Stimulated activated CD8-positive, alpha-beta memory T cell treated with anti-CD3 and anti-CD28 coated beads, Interleukin-4, amount 100 ng/mL, for 24 hours (primary cell): ENCODE data around the gene CFAP299.
"Not testable (repeated sequence)": the region's sequence is repeated elsewhere in the genome, so short reads cannot be mapped to it uniquely, and the experiment has no call there.

Experiments used
- DNase-seq: peaks from one replicate; pipeline ENCODE4 v3.0.0-alpha.2; 2020; ENCODE audit warnings: low read depth

CFAP299 gene

DNA sequence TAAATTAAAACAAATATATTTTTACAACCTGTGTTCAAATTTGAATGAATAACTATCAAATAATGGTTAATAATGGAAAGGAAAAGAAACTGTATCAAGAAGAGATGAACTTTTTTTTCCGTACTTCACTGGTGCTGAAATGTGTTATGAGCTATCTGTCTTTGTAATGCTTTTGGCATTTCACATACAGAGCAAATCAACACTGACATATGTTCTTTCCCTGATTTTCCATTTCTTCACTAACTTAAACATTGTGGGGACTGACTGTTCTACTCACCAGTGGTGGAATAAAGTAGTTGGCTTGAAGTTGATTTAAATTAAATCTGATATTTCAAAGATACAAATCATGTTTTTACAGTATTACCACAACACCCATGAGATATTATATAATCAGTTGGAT is 390.9 kb downstream of the CFAP299 start:
- DNase-seq = no peak

- no peak for DNase-seq
Measured at GRCh38 chr4:80730158-80730557, 394.6 kb downstream of the CFAP299 start.

GRCh38 chr4:80731436-80731835 is 395.9 kb downstream of the CFAP299 start:
- no peak for DNase-seq

DNA sequence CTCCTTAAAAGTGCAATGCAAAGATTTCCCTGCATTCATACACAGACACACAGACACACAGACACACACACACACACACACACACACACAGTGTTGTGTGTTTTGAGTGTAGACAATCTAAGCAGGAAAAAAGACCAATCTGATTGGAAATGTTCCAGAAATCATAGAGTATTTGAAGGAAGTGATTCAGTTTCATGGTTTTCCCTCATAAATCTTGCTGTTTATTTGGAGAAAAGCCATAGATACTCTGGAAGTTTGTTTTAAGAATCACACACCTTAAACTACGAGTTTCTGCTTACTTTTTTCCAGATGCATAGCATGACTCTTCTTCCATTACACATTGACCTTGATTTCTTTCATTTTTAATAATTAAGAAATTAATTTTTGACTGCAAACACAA is 396.5 kb downstream of the CFAP299 start:
- no peak for DNase-seq

GRCh38 chr4:80740375-80740774 is 404.8 kb downstream of the CFAP299 start:
- no peak for DNase-seq

- not testable (repeated sequence) for DNase-seq
Measured at GRCh38 chr4:80749558-80749957, 414.0 kb downstream of the CFAP299 start.

DNA sequence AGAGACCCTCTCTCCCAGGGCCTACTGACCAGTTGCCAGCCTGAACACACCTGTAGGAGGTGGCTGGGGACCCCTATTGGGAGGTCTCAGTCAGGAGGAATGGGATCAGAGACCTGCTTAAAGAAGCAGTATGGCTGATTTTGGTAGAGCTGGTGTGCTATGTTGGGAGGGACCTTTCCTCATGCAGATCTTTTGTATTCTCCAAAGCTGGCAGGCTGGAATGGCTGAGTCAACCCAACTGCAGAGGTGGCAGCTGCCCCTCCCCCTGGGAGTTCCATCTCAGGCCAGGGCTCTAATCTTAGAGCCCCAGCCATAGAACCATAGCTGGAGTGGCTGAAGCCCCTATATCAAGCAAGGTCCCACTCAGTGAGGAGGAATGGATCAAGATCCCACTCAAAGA is 415.7 kb downstream of the CFAP299 start:
- DNase-seq = no peak

DNA sequence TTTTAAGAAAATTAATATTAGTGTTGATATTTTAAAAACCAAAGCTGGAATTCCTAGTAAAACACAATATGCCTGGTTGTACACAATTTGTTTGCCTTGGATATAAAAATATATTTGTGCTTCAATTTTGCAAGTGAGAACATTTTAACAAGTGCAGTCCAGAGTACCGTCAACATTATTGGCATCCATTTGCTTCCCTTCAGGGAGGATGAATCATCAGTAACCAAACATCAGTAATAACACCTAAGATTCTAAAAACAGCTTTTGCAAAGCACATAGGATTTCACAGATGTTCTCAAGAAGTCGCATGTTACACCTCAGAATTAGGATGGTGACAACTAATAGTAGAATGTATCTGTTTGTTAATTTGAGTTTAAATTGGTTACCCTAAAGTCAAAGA is 432.4 kb downstream of the CFAP299 start:
- DNase-seq = no peak

- no peak for DNase-seq
Measured at GRCh38 chr4:80776168-80776567, 440.6 kb downstream of the CFAP299 start.

DNA sequence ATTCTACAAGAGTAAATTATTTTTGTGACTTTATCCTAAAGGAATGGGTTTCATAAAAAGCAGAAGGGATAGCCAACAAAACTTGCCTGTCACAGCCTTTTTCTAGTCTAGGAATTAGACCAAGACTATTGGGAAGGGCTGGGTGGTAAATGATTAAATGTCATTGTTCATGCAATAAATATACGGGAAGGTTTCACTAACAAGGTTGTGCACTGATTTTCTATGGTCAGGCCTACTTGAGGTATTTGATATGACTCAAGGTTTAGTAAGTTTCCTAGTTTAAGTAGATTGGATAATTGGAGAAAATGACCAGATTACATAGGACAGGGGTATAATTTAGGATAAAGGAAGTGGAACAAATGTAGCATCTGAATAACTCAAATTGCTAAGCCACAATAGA is 445.9 kb downstream of the CFAP299 start:
- no peak for DNase-seq

- DNase-seq = no peak
Measured at GRCh38 chr4:80787306-80787705, 451.8 kb downstream of the CFAP299 start.

DNA sequence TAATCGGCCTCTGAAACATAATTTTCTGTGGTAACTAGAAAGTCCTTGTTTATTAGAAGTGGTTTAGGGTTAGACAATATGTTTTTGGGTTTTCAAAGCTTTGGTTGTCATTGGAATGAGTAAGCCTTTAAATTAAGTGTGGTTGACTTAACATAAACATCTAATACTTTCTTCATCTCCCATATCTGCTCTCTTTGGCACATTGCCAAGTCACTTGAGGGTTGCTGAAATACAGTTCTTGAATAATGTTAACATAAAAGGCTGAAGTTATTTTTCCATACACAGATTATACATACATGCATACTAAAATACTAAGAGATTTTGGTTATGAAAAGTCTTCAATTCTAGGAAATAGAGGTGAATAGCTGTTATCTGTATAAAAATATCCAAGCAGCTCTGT is 453.3 kb downstream of the CFAP299 start:
- DNase-seq = no peak

GRCh38 chr4:80790152-80790551 is 454.6 kb downstream of the CFAP299 start:
- DNase-seq = no peak

- DNase-seq = not testable (repeated sequence)
Measured at GRCh38 chr4:80793660-80794059, 458.1 kb downstream of the CFAP299 start.

GRCh38 chr4:80798082-80798481 is 462.6 kb downstream of the CFAP299 start:
- DNase-seq = no peak

DNA sequence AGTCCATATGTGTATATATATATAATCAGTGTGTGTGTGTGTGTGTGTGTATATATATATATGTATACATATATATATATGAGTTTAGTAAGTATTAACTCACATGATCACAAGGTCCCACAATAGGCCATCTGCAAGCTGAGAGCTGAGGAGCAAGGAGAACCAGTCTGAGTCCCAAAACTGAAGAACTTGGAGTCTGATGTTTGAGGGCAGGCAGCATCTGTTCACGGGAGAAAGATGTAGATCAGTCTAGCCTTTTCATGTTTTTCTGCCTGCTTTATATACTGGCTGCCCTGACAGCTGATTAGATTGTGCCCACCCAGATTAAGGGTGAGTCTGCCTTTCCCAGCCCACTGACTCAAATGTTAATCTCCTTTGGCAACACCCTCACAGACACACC is 465.2 kb downstream of the CFAP299 start:
- not testable (repeated sequence) for DNase-seq

- no peak for DNase-seq
Measured at GRCh38 chr4:80803337-80803736, 467.8 kb downstream of the CFAP299 start.

DNA sequence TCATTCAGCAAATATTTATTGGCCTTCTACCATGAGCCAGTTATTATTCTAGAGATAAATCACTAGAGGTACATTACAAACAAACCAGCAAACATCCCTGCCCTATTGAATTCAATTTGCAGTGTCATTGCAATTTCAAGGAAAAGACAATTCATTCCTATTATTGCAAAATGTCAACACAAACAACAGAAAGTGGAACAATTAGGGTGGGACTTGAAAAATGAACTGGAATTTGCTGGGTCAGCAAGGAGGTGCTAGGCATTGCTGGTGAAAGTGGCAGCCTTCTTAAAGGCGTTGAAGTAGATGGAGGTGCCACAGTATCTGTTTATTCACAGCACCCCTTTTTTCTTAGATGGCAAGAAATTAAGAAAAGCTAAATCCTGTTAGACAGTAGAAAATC is 470.9 kb downstream of the CFAP299 start:
- DNase-seq = no peak

GRCh38 chr4:80809039-80809729 is 473.7 kb downstream of the CFAP299 start:
- DNase-seq = no peak

- no peak for DNase-seq
Measured at GRCh38 chr4:80811406-80811805, 475.9 kb downstream of the CFAP299 start.

DNA sequence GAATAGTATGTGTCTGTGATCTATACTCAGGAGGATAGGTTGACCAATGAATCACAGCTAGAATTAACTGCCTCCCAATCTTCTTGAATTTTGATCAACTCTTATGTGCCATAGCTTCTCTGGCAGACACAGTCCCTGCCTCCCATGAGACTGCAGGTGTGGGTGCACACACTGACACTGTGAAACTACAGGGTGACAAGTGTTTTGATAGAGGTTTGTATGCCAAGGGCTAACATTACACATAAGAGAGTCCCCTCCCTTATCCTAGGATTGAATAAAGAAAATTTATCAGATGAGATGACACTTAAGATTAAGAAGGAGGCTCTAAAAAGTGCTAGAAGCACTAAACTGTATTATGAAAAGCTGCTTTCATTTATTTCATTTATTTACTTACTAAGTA is 476.6 kb downstream of the CFAP299 start:
- DNase-seq = no peak

- DNase-seq = no peak
Measured at GRCh38 chr4:80814266-80814665, 478.7 kb downstream of the CFAP299 start.

- DNase-seq = no peak
Measured at GRCh38 chr4:80831383-80832361, 496.1 kb downstream of the CFAP299 start.
